Measurements from ENCODE around the gene BMP6. TPM values are rescaled to one million over a fixed set of nuclear protein-coding genes. Genes with fewer than 3 reads are reported as not detected.

Gene BMP6
- total and polyA plus RNA-seq, 2 donors (not counting 3 experiments of a cell fraction or from before 2014, with no cell fraction given) = 221 to 276 TPM

DNA sequence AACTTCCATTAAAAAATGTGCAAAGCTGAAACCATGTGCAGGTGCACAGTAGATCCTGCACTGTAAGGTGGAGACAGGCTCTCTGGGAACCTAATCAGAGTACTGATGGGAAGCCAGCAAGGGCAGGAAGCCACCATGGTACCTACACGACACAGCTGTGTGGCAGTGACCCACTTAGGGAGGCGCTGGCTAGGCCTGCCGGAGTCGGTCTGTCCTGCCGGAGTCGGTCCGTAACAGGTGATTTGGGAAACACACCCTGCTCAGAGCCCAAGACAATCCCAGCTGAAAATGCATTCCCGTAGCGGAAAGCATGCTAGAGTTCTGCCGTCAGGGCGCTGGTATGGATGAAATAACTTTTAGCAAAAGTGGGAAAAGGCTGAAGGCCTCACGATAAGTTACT lies 167.4 kb downstream of the BMP6 start:
- no peak overlapping the region for H3K9ac ChIP-seq (replicated peaks; ENCODE audit: extremely low read depth, insufficient read depth, low read length)
- dilution Hi-C loops (cut with MboI; ENCODE audit: extremely low pct_ligation_motif_present, low sequenced_read_pairs) (loop anchor here (25.0 kb wide), 1 partner anchor 119 kb away; no protein-coding TSS in a partner anchor), intact Hi-C loops (cut with micrococcal nuclease) (no loop called here)
- no peaks in the 10 kb centered on the region for H3K9me1 ChIP-seq (replicated peaks; ENCODE audit: control insufficient read depth, extremely low read depth, insufficient read depth, low read length)
- TF ChIP-seq POLR2A (IDR thresholded peaks at IDR 0.05; ENCODE audit: low read depth, low read length) = peak; percentile 65
- TF ChIP-seq FOS (IDR thresholded peaks at IDR 0.05; ENCODE audit: borderline replicate concordance, insufficient read depth, low read length) = no peak
- TF ChIP-seq POLR2AphosphoS5 (IDR thresholded peaks at IDR 0.05; ENCODE audit: insufficient read depth, low read depth, low read length) = peak; percentile 47
- peaks cover 52% of the 10 kb centered on the region for H3K4me1 ChIP-seq (ENCODE audit: control insufficient read depth, extremely low read depth, insufficient read depth, low read length)
- H3K9me3 ChIP-seq (replicated peaks; ENCODE audit: control insufficient read depth, insufficient read depth, low read length) = no peaks in the 10 kb centered on the region
- FAIRE-seq (no peak), DNase-seq (ENCODE audit: low read depth, low spot score) (no peak)
- H3K4me2 ChIP-seq (ENCODE audit: insufficient read depth, low read length) = no peak overlapping the region
- ChIA-PET POLR2A (no interaction called here), CTCF (interaction anchor here (1.9 to 9.0 kb wide), 3 partner anchors 99 to 166 kb away, joined by 8 to 78 read pairs (median 12); no protein-coding TSS in a partner anchor)
- H4K20me1 ChIP-seq (replicated peaks; ENCODE audit: control insufficient read depth, extremely low read depth, insufficient read depth, low read length) = peaks cover 5% of the 10 kb centered on the region
- no peak overlapping the region for H2AFZ ChIP-seq (ENCODE audit: low read depth, low read length)
- BruUV-seq (replicated peaks) = no TSS peak
- H3K79me2 ChIP-seq (ENCODE audit: control insufficient read depth, insufficient read depth, low read length) = peaks cover 77% of the 10 kb centered on the region
- H3K27me3 ChIP-seq (ENCODE audit: control insufficient read depth in 2 of 2, insufficient read depth in 2 of 2, low read length in 2 of 2) = no peaks in the 10 kb centered on the region
- H3K4me3 ChIP-seq (replicated peaks in 1 of 3; ENCODE audit: insufficient read depth in 1 of 3, low read depth in 1 of 3, low read length in 3 of 3) = no peak overlapping the region
- peaks cover 79 to 87% of the 10 kb centered on the region in 2 experiments for H3K36me3 ChIP-seq (ENCODE audit: control insufficient read depth in 2 of 2, extremely low read depth in 1 of 2, insufficient read depth in 2 of 2, low read length in 2 of 2)
- H3K27ac ChIP-seq (ENCODE audit: insufficient read depth, low read depth, low read length) = peak overlapping the region; percentile 8

DNA sequence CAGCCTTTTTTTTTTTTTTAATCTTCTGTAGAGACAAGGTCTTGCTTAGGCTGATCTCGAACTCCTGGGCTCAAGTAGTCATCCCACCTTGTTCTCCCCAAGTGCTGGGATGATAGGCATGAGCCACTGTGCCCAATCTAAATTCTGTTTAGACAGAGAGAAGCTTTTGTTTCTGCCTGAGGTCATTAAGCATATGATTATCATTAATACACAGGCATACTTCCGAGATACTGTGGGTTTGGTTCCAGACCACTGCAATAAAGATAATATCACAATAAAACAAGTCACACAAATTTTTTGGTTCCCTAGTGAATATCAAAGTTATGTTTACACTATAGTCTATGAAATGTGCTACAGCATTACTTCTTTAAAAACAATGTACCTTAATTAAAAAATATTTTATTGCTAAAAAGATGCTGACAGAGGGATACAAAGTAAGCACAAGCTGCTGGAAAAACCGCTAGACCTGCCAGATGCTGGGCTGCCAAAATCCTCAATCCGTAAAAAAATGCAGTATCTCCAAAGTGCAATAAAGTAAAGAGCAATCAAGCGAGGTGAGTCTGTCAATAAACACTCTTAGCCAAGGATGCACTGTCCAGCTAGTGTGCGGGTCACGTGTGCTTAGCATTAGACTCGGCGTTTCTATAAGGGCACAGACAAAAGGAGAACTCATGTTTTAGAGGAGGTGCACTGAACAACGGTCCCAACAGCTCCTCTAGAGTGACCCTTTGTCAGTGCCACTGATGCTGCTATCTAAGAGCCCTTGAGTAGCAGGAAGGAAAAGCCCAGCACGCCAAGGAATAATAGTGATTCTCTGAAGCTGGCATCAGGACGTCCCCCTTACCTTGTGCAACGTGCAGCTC lies 168.6 kb downstream of the BMP6 start:
- no peak overlapping the region for H3K4me2 ChIP-seq (ENCODE audit: insufficient read depth, low read length)
- peaks cover 84% of the 10 kb centered on the region for H3K79me2 ChIP-seq (ENCODE audit: control insufficient read depth, insufficient read depth, low read length)
- H4K20me1 ChIP-seq (replicated peaks; ENCODE audit: control insufficient read depth, extremely low read depth, insufficient read depth, low read length) = peaks cover 5% of the 10 kb centered on the region
- DNase-seq (ENCODE audit: low read depth, low spot score) = peak; percentile 50
- H3K4me1 ChIP-seq (ENCODE audit: control insufficient read depth, extremely low read depth, insufficient read depth, low read length) = peaks cover 58% of the 10 kb centered on the region
- H3K36me3 ChIP-seq (ENCODE audit: control insufficient read depth in 2 of 2, extremely low read depth in 1 of 2, insufficient read depth in 2 of 2, low read length in 2 of 2) = peaks cover 78 to 84% of the 10 kb centered on the region in 2 experiments
- peak; percentile 61 for TF ChIP-seq POLR2A (IDR thresholded peaks at IDR 0.05; ENCODE audit: low read depth, low read length)
- TF ChIP-seq, protein P1, sequence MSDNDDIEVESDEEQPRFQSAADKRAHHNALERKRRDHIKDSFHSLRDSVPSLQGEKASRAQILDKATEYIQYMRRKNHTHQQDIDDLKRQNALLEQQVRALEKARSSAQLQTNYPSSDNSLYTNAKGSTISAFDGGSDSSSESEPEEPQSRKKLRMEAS (IDR thresholded peaks at IDR 0.05; ENCODE audit: insufficient read depth, insufficient read length) = no peak
- no peak overlapping the region for H2AFZ ChIP-seq (ENCODE audit: low read depth, low read length)
- H3K9ac ChIP-seq (replicated peaks; ENCODE audit: extremely low read depth, insufficient read depth, low read length) = no peak overlapping the region
- H3K4me3 ChIP-seq (replicated peaks in 1 of 3; ENCODE audit: insufficient read depth in 1 of 3, low read depth in 1 of 3, low read length in 3 of 3) = no peak overlapping the region
- no peaks in the 10 kb centered on the region for H3K9me1 ChIP-seq (replicated peaks; ENCODE audit: control insufficient read depth, extremely low read depth, insufficient read depth, low read length)
- intact Hi-C loops (cut with micrococcal nuclease) = no loop called here
- no peaks in the 10 kb centered on the region for H3K9me3 ChIP-seq (replicated peaks; ENCODE audit: control insufficient read depth, insufficient read depth, low read length)
- POLR2A ChIA-PET = interaction anchor here (1.3 to 1.4 kb wide), 2 partner anchors 11 to 98 kb away, joined by 3 to 5 read pairs; no protein-coding TSS in a partner anchor
- CTCF ChIA-PET = interaction anchor here (1.9 to 9.0 kb wide), 5 partner anchors 98 to 324 kb away, joined by 6 to 78 read pairs (median 12); no protein-coding TSS in a partner anchor
- TSS peak; percentile 0 for BruUV-seq (replicated peaks)
- H3K27me3 ChIP-seq (ENCODE audit: control insufficient read depth in 2 of 2, insufficient read depth in 2 of 2, low read length in 2 of 2) = no peaks in the 10 kb centered on the region
- dilution Hi-C loops (cut with MboI; ENCODE audit: extremely low pct_ligation_motif_present, low sequenced_read_pairs) = loop anchor here (25.0 kb wide), 1 partner anchor 118 kb away; no protein-coding TSS in a partner anchor
- peak overlapping the region; percentile 14 for H3K27ac ChIP-seq (ENCODE audit: insufficient read depth, low read depth, low read length)
- no peak for FAIRE-seq

Data from endothelial cell of umbilical vein (primary cell).